Heart left ventricle (tissue), 16 donors: ENCODE results near the gene ALDOC. TPM values are rescaled to one million over a fixed set of nuclear protein-coding genes. Genes with fewer than 3 reads are reported as not detected.

Source experiments
- ATAC-seq, 4 donors: fragments of 200-7000 bp; cut with Tn5 transposase; one replicate each; pipeline ENCODE4 v1.9.1; 2020 to 2022; ENCODE audit warnings: moderate library complexity in 4 of 4, mild to moderate bottlenecking in 3 of 4, moderate number of reproducible peaks in 1 of 4
- DNase-seq, 5 donors: peaks; one replicate each; pipeline ENCODE4 v3.0.0-alpha.2; 2020
- H3K27ac ChIP-seq, 12 donors: fragments of 200-600 bp; sonication (generic) in 4 of 12; one replicate each; pipeline versions ENCODE4 v1.5.0 to v1.8.0; 2016 to 2022; ENCODE audit warnings: mild to moderate bottlenecking in 2 of 12
- H3K27me3 ChIP-seq, 9 donors: fragments of 200-600 bp; sonication (generic) in 2 of 9; one replicate each; pipeline versions ENCODE4 v1.5.1 to v1.8.0; 2016 to 2022; ENCODE audit warnings: mild to moderate bottlenecking in 3 of 9
- H3K36me3 ChIP-seq, 9 donors: fragments of 200-600 bp; sonication (generic) in 2 of 9; one replicate each; pipeline versions ENCODE4 v1.5.0 to v1.8.0; 2018 to 2022; ENCODE audit warnings: mild to moderate bottlenecking in 2 of 9
- H3K4me1 ChIP-seq, 12 donors: fragments of 200-600 bp; sonication (generic) in 4 of 12; one replicate each; pipeline versions ENCODE4 v1.5.0 to v1.8.0; 2016 to 2022; ENCODE audit warnings: mild to moderate bottlenecking in 3 of 12
- H3K4me3 ChIP-seq, 12 donors: fragments of 200-600 bp; sonication (generic) in 4 of 12; one replicate each; pipeline versions ENCODE4 v1.5.0 to v1.8.0; 2017 to 2022; ENCODE audit warnings: mild to moderate bottlenecking in 9 of 12, moderate library complexity in 4 of 12
- H3K9me3 ChIP-seq, 12 donors: fragments of 200-600 bp; sonication (generic) in 4 of 12; one replicate each; pipeline versions ENCODE4 v1.5.0 to v1.8.0; 2016 to 2022; ENCODE audit warnings: mild to moderate bottlenecking in 1 of 12
- CTCF ChIP-seq, 12 donors: fragments of 200-600 bp; sonication (generic) in 4 of 12; IDR thresholded peaks; one replicate each; pipeline versions ENCODE4 v1.5.0 to v1.8.0; 2018 to 2022; ENCODE audit warnings: antibody characterized with exemption in 12 of 12, mild to moderate bottlenecking in 5 of 12
- POLR2A ChIP-seq, 2 donors: fragments of 450-650 bp; IDR thresholded peaks; one replicate each; pipeline ENCODE4 v1.6.1; 2017; ENCODE audit warnings: antibody characterized with exemption in 2 of 2, mild to moderate bottlenecking in 2 of 2, moderate library complexity in 2 of 2
- WGBS, 4 donors: extraction: QIAGEN DNeasy Blood & Tissue Kit in 2 of 4; methylation state at CpG; one replicate each; pipeline versions ENCODE4 v1.1.5 to v1.1.7; 2013 to 2018; 5-methylcytosine and 5-hydroxymethylcytosine counted together
- intact Hi-C, 10 donors: fragments of 100-400 bp; cut with DNase I; formaldehyde crosslinking; loops; one replicate each; pipeline versions ENCODE4 v1.11.1 to v1.14.2; 2022
- polyA plus RNA-seq, 2 donors: library from polyadenylated mRNA; stranded (reverse); fragments of 200-250 nt; gene quantifications; one replicate each; pipeline ENCODE4 v1.2.3, GENCODE V29; 2013
- total RNA-seq, 9 donors: library from RNA; depleted of rRNA in 2 of 9; stranded (reverse); fragments of >200 nt in 2 of 9; fragmentation: NEBNext Ultra II Directional in 3 of 9; extraction: Animal tissue kit (Norgen Biotek cat#: 25700) in 3 of 9; gene quantifications; one replicate each; pipeline versions ENCODE4 v1.1.0 to v1.2.4, GENCODE V29; 2016 to 2023
- donor health status: ischemic (EF 13 %, LVEDD 7.1; RV severe dilation, severe dysfunction).
- donor health status: healthy with polysubstance abuse.
- donor health status: DM: no; HTN: yes; CAD: no.
- donor health status: DM: no; HTN: no; CAD: no.
- donor health status: ischemic (EF 25% LVEDD 6.9; RV normal size, moderate dysfunction).
- donor health status: ischemic (EF 25% LVEDD 5.7; RV mildly dilated, moderate dysfunction).
- donor health status: healthy.
- donor health status: DM: yes; HTN: yes; CAD: no.
- donor health status: ischemic (EF 35%, LVEDD 5.7; RV mildly dilated, moderate dysfunction).
- donor health status: nonischemic (EF 11% LVEDD 7.7; RV severe dilation, severe dysfunction).
- donor health status: DM: yes; HTN: yes; CAD: no.
- donor health status: PGD.
- donor health status: ischemic (EF 29% LVEDD 5.4; RV normal size, mild dysfunction).
- donor health status: nonischemic (EF 23%, LVEDD 6.1; RV moderate dilation, normal function).

Gene ALDOC
- total and polyA plus RNA-seq, 11 donors = 154 to 677 (median 221) TPM

DNA sequence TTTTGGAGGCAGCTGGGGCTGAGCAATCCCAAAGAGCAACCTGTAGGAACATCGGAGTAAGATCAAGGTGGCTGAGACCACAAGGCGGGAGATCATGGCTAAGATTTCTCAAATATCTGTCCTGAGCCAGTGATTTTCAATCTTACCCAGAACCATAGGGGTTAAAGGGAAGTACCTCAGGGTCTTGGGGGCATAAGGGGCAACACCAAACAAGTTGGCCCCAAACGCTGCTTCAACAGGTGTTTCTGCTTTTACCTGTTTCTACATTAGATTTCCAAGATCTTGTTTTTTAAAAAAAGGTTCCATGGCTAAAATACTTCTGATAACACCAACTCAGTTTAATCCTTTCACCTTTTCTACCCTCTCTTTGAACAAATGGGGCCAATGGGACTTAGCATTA, 21.7 kb downstream of the ALDOC start:
- TF ChIP-seq POLR2A (IDR thresholded peaks at IDR 0.05) (no peak), CTCF (IDR thresholded peaks at IDR 0.05) (no peak)
- ATAC-seq (no peak), DNase-seq (no peak)
- H3K9me3 ChIP-seq = no peaks in the 10 kb centered on the region
- H3K27ac ChIP-seq = no peak overlapping the region
- 93 to 97% (median 96%) methylated on average over 3 of the region's 3 CpGs for WGBS, 4 donors
- no peak overlapping the region for H3K4me3 ChIP-seq
- peaks cover 0 to 32% (median 13%) of the 10 kb centered on the region in 12 donors for H3K4me1 ChIP-seq
- H3K36me3 ChIP-seq = peaks cover 0 to 70% (median 65%) of the 10 kb centered on the region in 9 donors
- intact Hi-C loops = no loop called here
- no peaks in the 10 kb centered on the region for H3K27me3 ChIP-seq

- Histone ChIP-seq H3K4me1 (peaks cover 0 to 35% (median 14%) of the 10 kb centered on the region in 12 donors), H3K4me3 (no peak overlapping the region), H3K36me3 (peaks cover 0 to 65% (median 60%) of the 10 kb centered on the region in 9 donors), H3K27me3 (no peaks in the 10 kb centered on the region), H3K9me3 (no peaks in the 10 kb centered on the region), H3K27ac (no peak overlapping the region)
- intact Hi-C loops = loop anchor here in 2 of 10 donors (5.0 kb wide), 1 partner anchor 58 kb away; the partner anchor contains the start of gene RSKR (in 2 of the 2)
- TF ChIP-seq POLR2A (IDR thresholded peaks at IDR 0.05) (no peak), CTCF (IDR thresholded peaks at IDR 0.05) (peak in 1 of 12 donors; percentile 18)
- WGBS, 4 donors = 83 to 95% (median 88%) methylated on average over 6 of the region's 6 CpGs
- peak in 1 of 5 donors; percentile 19 for DNase-seq
- no peak for ATAC-seq
Measured at GRCh38 chr17:28554565-28554964, 22.1 kb downstream of the ALDOC start.

DNA sequence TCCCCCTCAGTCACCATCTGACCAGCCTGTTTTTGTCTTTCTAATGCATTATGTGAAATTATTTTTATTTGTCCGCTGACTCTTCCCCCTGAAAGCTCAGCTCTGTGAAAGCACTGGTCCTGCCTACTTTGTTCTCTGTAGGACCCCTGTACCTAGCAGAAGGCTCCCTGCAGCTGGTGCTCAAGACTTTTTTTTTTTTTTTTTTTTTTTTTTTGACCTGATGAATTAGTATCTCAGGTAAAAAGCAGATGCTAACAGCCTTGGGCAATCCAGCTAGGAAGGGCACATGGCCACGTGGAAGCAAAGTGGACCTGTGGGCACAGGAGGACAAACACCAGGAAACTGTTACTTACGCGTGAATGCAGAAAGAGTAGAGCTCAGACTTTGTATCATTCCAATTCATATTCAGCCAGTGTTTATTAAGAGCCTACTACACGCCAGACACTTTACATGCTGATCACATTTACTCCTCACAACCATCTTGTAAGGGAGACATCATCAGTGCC, 23.6 kb downstream of the ALDOC start:
- intact Hi-C loops = loop anchor here in 3 of 10 donors (2.0 to 5.0 kb wide), 2 partner anchors 18 to 59 kb away; partner anchors contain the start of genes RSKR (in 2 of the 3) and PIGS (in 1 of the 3)
- H3K4me3 ChIP-seq = peak overlapping the region in 10 of 12 donors; percentile 80 to 98 (median 92)
- no peaks in the 10 kb centered on the region for H3K27me3 ChIP-seq
- H3K9me3 ChIP-seq = no peaks in the 10 kb centered on the region
- peaks cover 0 to 48% (median 15%) of the 10 kb centered on the region in 12 donors for H3K4me1 ChIP-seq
- peak overlapping the region in 2 of 12 donors; percentile 65 to 77 for H3K27ac ChIP-seq
- ATAC-seq = no peak
- 91 to 95% (median 95%) methylated on average over 5 of the region's 5 CpGs for WGBS, 4 donors
- TF ChIP-seq POLR2A (IDR thresholded peaks at IDR 0.05) = no peak
- no peak for TF ChIP-seq CTCF (IDR thresholded peaks at IDR 0.05)
- no peak for DNase-seq
- H3K36me3 ChIP-seq = peaks cover 0 to 50% (median 45%) of the 10 kb centered on the region in 9 donors

DNA sequence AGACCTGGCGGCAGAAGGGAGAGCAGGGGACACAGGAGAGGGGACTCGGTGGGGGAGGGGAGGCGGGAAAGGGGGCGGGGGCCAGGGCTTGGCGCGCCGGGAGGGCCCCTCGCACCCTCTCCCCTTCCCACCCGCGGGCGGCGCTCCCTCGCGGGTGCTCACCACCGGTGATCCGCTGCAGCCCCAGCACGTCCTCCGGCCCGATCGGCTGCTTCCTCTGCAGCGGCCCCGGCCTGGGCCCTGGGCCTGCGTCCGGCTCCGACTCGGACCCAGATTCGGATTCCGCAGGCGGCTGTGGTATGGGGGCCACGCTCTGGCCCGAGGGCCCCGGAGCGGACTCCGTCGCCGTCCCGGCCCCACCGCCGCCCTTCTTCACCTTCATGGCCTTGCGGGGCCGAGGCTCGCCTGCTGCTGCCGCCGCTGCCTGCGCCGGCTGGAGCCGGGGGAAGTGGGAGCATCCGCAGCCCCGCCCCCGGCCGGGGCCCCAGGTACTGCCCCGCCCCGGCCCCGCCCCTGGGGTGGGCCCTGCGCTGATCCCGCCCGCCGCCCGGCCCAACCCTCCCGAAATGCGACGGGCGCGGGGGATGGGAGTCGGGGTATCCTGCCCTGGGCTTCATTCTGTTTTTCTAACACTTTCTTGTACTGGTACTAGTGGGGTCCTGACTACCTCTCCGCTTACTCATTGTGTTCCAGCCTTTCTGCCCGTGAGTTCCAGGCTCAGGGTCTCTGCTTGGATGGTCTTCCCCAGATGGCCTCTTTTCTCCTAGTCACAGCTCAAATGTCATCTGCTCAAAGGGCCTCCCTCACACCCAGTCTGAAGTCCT, 24.3 kb downstream of the ALDOC start, which contains the start of gene UNC119:
UNC119 (minus strand) TSS at position 449 of the 824 bp plus-strand sequence; CDS start at position 382, 67 bp downstream.
- DNase-seq (peak; percentile 73 to 90 (median 86)), ATAC-seq (peak; percentile 83 to 97 (median 94))
- TF ChIP-seq CTCF (IDR thresholded peaks at IDR 0.05) (no peak), POLR2A (IDR thresholded peaks at IDR 0.05) (peak in 1 of 2 donors; percentile 76)
- Histone ChIP-seq H3K27ac (peak within 1 kb of the TSS in 11 of 12 donors; percentile 47 to 85 (median 70)), H3K9me3 (no peaks in the 10 kb centered on the region), H3K4me1 (peaks cover 0 to 50% (median 15%) of the 10 kb centered on the region in 12 donors), H3K27me3 (no peaks in the 10 kb centered on the region), H3K36me3 (peaks cover 0 to 46% (median 39%) of the 10 kb centered on the region in 9 donors), H3K4me3 (peak within 1 kb of the TSS; percentile 80 to 98 (median 92))
- intact Hi-C loops = loop anchor here in 3 of 10 donors (2.0 to 5.0 kb wide), 2 partner anchors 18 to 60 kb away; partner anchors contain the start of genes RSKR (in 2 of the 3) and PIGS (in 1 of the 3)
- 1 to 4% (median 2%) methylated on average over 13 to 67 of the region's 67 CpGs for WGBS, 4 donors
